Neural progenitor cell (in vitro differentiated cells): Measurements from ENCODE around the gene NFASC. TPM values are rescaled to one million over a fixed set of nuclear protein-coding genes. Genes with fewer than 3 reads are reported as not detected.

Experiments used
- DNase-seq: peaks from one replicate; pipeline ENCODE4 v3.0.0-alpha.2; 2016; ENCODE audit warnings: low spot score
- H2AFZ ChIP-seq: fragments of 200-600 bp; sonication (generic); replicated peaks from 2 replicates; pipeline ENCODE4 v1.6.1; 2016; ENCODE audit warnings: antibody characterized with exemption
- H3F3A ChIP-seq: fragments of 200-600 bp; sonication (generic); 2 replicates; pipeline ENCODE4 v1.6.1; 2016; ENCODE audit warnings: antibody characterized with exemption, low read depth
- H3K27ac ChIP-seq: fragments of 200-600 bp; sonication (generic); 2 replicates; pipeline ENCODE4 v1.5.1; 2016; ENCODE audit warnings: mild to moderate bottlenecking
- H3K27me3 ChIP-seq: fragments of 200-600 bp; sonication (generic); 2 replicates; pipeline ENCODE4 v1.6.1; 2016; ENCODE audit warnings: mild to moderate bottlenecking, moderate library complexity
- H3K36me3 ChIP-seq: fragments of 200-600 bp; sonication (generic); 2 replicates; pipeline ENCODE4 v1.5.1; 2016
- H3K4me1 ChIP-seq: fragments of 200-600 bp; sonication (generic); 2 replicates; pipeline ENCODE4 v1.6.1; 2016; ENCODE audit warnings: mixed run types
- H3K4me2 ChIP-seq: fragments of 200-600 bp; sonication (generic); 2 replicates; pipeline ENCODE4 v1.6.1; 2016
- H3K4me3 ChIP-seq: fragments of 200-600 bp; sonication (generic); 2 replicates; pipeline ENCODE4 v1.5.1; 2016
- H3K79me2 ChIP-seq: fragments of 200-600 bp; sonication (generic); 2 replicates; pipeline ENCODE4 v1.6.1; 2016; ENCODE audit warnings: low read depth
- H3K9ac ChIP-seq: fragments of 200-600 bp; sonication (generic); 2 replicates; pipeline ENCODE4 v1.6.1; 2016
- H3K9me3 ChIP-seq: fragments of 200-600 bp; sonication (generic); 2 replicates; pipeline ENCODE4 v1.5.1; 2016; ENCODE audit warnings: low read depth
- H4K20me1 ChIP-seq: fragments of 200-600 bp; sonication (generic); 2 replicates; pipeline ENCODE4 v1.6.1; 2016; ENCODE audit warnings: low read depth
- H3K27ac Mint-ChIP-seq: 3 replicates; pipeline ENCODE4 v1.8.0; 2021; ENCODE audit warnings: mixed read lengths
- H3K27me3 Mint-ChIP-seq: 2 replicates; pipeline ENCODE4 v1.8.0; 2022; ENCODE audit warnings: low read depth, mild to moderate bottlenecking, inconsistent platforms, moderate library complexity, mixed read lengths; ENCODE audit not compliant: insufficient read depth
- H3K36me3 Mint-ChIP-seq: 3 replicates; pipeline ENCODE4 v1.8.0; 2021; ENCODE audit warnings: mixed read lengths
- H3K4me1 Mint-ChIP-seq: 3 replicates; pipeline ENCODE4 v1.8.0; 2021; ENCODE audit warnings: mixed read lengths
- H3K4me3 Mint-ChIP-seq: 3 replicates; pipeline ENCODE4 v1.8.0; 2021; ENCODE audit warnings: mild to moderate bottlenecking, moderate library complexity, mixed read lengths
- H3K9me3 Mint-ChIP-seq: 3 replicates; pipeline ENCODE4 v1.8.0; 2020; ENCODE audit warnings: mixed read lengths
- CTCF ChIP-seq: fragments of 200-600 bp; sonication (generic); IDR thresholded peaks from 2 replicates; pipeline ENCODE4 v1.5.1; 2017; ENCODE audit warnings: antibody characterized with exemption, mild to moderate bottlenecking
- EZH2 ChIP-seq: fragments of 200-600 bp; sonication (generic); IDR thresholded peaks from 2 replicates; pipeline ENCODE4 v1.6.1; 2017; ENCODE audit warnings: antibody characterized with exemption, mild to moderate bottlenecking, moderate library complexity
- EZH2phosphoT487 ChIP-seq: fragments of 200-600 bp; sonication (generic); IDR thresholded peaks from 2 replicates; pipeline ENCODE4 v1.6.1; 2017; ENCODE audit warnings: antibody characterized with exemption
- total RNA-seq: library from RNA; depleted of rRNA; stranded (reverse); fragments of >200 nt; gene quantifications from 2 replicates; pipeline ENCODE4 v1.2.3, GENCODE V29; 2015; ENCODE audit warnings: low replicate concordance

NFASC gene
- total RNA-seq, 1 donor from 2014 or later: 2.5 TPM

GRCh38 chr1:204885790-204886189 lies 15.1 kb downstream of the NFASC start:
- Histone ChIP-seq H2AFZ (no peak overlapping the region), H3K27me3 (no peaks in the 10 kb centered on the region), H3K9me3 (no peaks in the 10 kb centered on the region), H3K27ac (no peak overlapping the region), H3K9ac (no peak overlapping the region), H3K4me2 (no peak overlapping the region), H3K36me3 (no peaks in the 10 kb centered on the region), H3K4me3 (no peak overlapping the region), H3F3A (no peaks in the 10 kb centered on the region), H3K79me2 (no peaks in the 10 kb centered on the region), H3K4me1 (peaks cover 5% of the 10 kb centered on the region), H4K20me1 (no peaks in the 10 kb centered on the region)
- TF ChIP-seq CTCF: no peak
- no peak for TF ChIP-seq EZH2
- no peak for TF ChIP-seq EZH2phosphoT487
- H3K9me3 Mint-ChIP-seq: no peaks in the 10 kb centered on the region
- H3K36me3 Mint-ChIP-seq: no peaks in the 10 kb centered on the region
- H3K27me3 Mint-ChIP-seq: peaks cover 2% of the 10 kb centered on the region
- H3K4me3 Mint-ChIP-seq: no peak overlapping the region
- peaks cover 22% of the 10 kb centered on the region for H3K4me1 Mint-ChIP-seq
- no peak overlapping the region for H3K27ac Mint-ChIP-seq
- no peak for DNase-seq

GRCh38 chr1:204887846-204888245 lies 17.2 kb downstream of the NFASC start:
- no peak overlapping the region for H3K9ac ChIP-seq
- no peak overlapping the region for H3K4me3 Mint-ChIP-seq
- no peak overlapping the region for H3K4me2 ChIP-seq

GRCh38 chr1:204888294-204888693 lies 17.6 kb downstream of the NFASC start:
- no peaks in the 10 kb centered on the region for H3K9me3 ChIP-seq
- no peak overlapping the region for H3K4me2 ChIP-seq
- H3K9me3 Mint-ChIP-seq: no peaks in the 10 kb centered on the region
- H3K4me1 ChIP-seq: peaks cover 4% of the 10 kb centered on the region
- H3K36me3 ChIP-seq: no peaks in the 10 kb centered on the region
- H3K27ac ChIP-seq: no peak overlapping the region
- no peak overlapping the region for H3K27ac Mint-ChIP-seq
- H3K4me3 Mint-ChIP-seq: no peak overlapping the region
- peaks cover 11% of the 10 kb centered on the region for H3K4me1 Mint-ChIP-seq
- H2AFZ ChIP-seq: no peak overlapping the region
- no peaks in the 10 kb centered on the region for H3K27me3 ChIP-seq
- DNase-seq: no peak
- H3K4me3 ChIP-seq: no peak overlapping the region
- H3F3A ChIP-seq: no peaks in the 10 kb centered on the region
- H3K9ac ChIP-seq: no peak overlapping the region
- peaks cover 5% of the 10 kb centered on the region for H3K27me3 Mint-ChIP-seq
- TF ChIP-seq CTCF: no peak
- TF ChIP-seq EZH2: no peak
- no peak for TF ChIP-seq EZH2phosphoT487
- no peaks in the 10 kb centered on the region for H3K36me3 Mint-ChIP-seq
- H3K79me2 ChIP-seq: no peaks in the 10 kb centered on the region
- no peaks in the 10 kb centered on the region for H4K20me1 ChIP-seq

More at GRCh38 chr1:204887846-204888245, 17.2 kb downstream of the NFASC start:
- H3K36me3 ChIP-seq: no peaks in the 10 kb centered on the region
- H3K27ac ChIP-seq: no peak overlapping the region
- Mint-ChIP-seq H3K4me1 (peaks cover 15% of the 10 kb centered on the region), H3K36me3 (no peaks in the 10 kb centered on the region), H3K27me3 (peaks cover 5% of the 10 kb centered on the region), H3K27ac (no peak overlapping the region), H3K9me3 (no peaks in the 10 kb centered on the region)
- H3F3A ChIP-seq: no peaks in the 10 kb centered on the region
- TF ChIP-seq EZH2 (no peak), CTCF (no peak), EZH2phosphoT487 (no peak)
- DNase-seq: no peak
- H4K20me1 ChIP-seq: no peaks in the 10 kb centered on the region
- H3K79me2 ChIP-seq: no peaks in the 10 kb centered on the region
- no peaks in the 10 kb centered on the region for H3K9me3 ChIP-seq
- no peak overlapping the region for H2AFZ ChIP-seq
- no peak overlapping the region for H3K4me3 ChIP-seq
- H3K27me3 ChIP-seq: no peaks in the 10 kb centered on the region
- peaks cover 5% of the 10 kb centered on the region for H3K4me1 ChIP-seq
